ENCODE results near the gene ZNF226.
"Not testable (repeated sequence)": the region's sequence is repeated elsewhere in the genome, so short reads cannot be mapped to it uniquely, and the experiment has no call there.

Gene ZNF226

DNA sequence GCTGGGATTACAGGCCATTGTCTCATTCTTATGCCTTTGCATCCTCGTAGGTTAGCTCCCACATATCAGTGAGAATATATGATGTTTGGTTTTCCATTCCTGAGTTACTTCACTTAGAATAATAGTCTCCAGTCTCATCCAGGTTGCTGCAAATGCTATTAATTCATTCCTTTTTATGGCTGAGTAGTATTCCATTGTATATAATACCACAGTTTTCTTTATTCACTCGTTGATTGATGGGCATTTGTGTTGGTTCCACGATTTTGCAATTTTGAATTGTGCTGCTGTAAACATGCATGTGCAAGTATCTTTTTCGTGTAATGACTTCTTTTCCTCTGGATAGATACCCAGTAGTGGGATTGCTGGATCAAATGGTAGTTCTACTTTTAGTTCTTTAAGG lies 43.7 kb upstream of the ZNF226 start:
- peak; percentile 85 for TF ChIP-seq ZNF146 (tag by site-specific recombination; IDR thresholded peaks at IDR 0.05)
- TF ChIP-seq ZNF580 (tag by site-specific recombination; IDR thresholded peaks at IDR 0.05) = 0 out of 2 replicates have a peak, but pooled peaks have one; percentile 11
- H3K27ac ChIP-seq (ENCODE audit: extremely low read depth, low read depth, low read length); CTCF ChIA-PET; H3K4me3 ChIP-seq (ENCODE audit: low read depth, low read length); H3K4me1 ChIP-seq (ENCODE audit: control insufficient read depth, insufficient read depth, low read length); H3K9me3 ChIP-seq (ENCODE audit: control insufficient read depth, insufficient read depth, low read depth, low read length); POLR2A ChIA-PET: not testable (repeated sequence)
- H3K36me3 ChIP-seq (ENCODE audit: control insufficient read depth in 2 of 2, insufficient read depth in 1 of 2, low read length in 2 of 2) = peaks cover 75 to 100% of the 10 kb centered on the region in 2 experiments

DNA sequence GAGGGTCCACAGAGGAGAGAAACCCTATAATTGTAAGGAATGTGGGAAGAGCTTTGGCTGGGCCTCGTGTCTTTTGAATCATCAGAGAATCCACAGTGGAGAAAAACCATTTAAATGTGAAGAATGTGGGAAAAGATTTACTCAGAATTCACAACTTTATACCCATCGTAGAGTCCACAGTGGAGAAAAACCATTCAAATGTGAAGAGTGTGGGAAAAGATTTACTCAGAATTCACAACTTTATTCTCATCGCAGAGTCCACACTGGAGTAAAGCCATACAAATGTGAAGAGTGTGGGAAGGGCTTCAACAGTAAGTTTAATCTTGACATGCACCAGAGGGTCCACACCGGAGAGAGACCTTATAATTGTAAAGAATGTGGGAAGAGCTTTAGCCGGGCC lies 32.9 kb upstream of the ZNF226 start:
- no peak for TF ChIP-seq PRDM1 (tag by site-specific recombination; IDR thresholded peaks at IDR 0.05)
- TF ChIP-seq SETDB1 (IDR thresholded peaks at IDR 0.05; ENCODE audit: insufficient read length, low read length) = peak; percentile 37
- 0 out of 2 replicates have a peak, but pooled peaks have one; percentile 1 for TF ChIP-seq KLF9 (tag by site-specific recombination; IDR thresholded peaks at IDR 0.05; ENCODE audit: low read depth)
- no peak overlapping the region for H3K4me3 ChIP-seq (ENCODE audit: low read depth, low read length)
- CTCF ChIA-PET = interaction anchor here (0.5 to 0.7 kb wide), 2 partner anchors 10 to 230 kb away, joined by 3 read pairs; no protein-coding TSS in a partner anchor
- no peak overlapping the region for H3K27ac ChIP-seq (ENCODE audit: extremely low read depth, low read depth, low read length)
- H3K36me3 ChIP-seq (ENCODE audit: control insufficient read depth in 2 of 2, insufficient read depth in 1 of 2, low read length in 2 of 2) = peaks cover 51 to 68% of the 10 kb centered on the region in 2 experiments
- peaks cover 23% of the 10 kb centered on the region for H3K9me3 ChIP-seq (ENCODE audit: control insufficient read depth, insufficient read depth, low read depth, low read length)
- POLR2A ChIA-PET = no interaction called here
- H3K4me1 ChIP-seq (ENCODE audit: control insufficient read depth, insufficient read depth, low read length) = no peaks in the 10 kb centered on the region

GRCh38 chr19:44141191-44142058 lies 23.5 kb upstream of the ZNF226 start, which contains the start of gene ZNF234:
Gene ZNF234, plus strand, starts transcription at chr19:44141554. Its CDS starts 3,079 bp downstream, at chr19:44144633.
- H3K4me3 ChIP-seq (ENCODE audit: low read depth, low read length) = peak within 1 kb of the TSS; percentile 56
- ChIA-PET CTCF (interaction anchor here (0.5 to 0.9 kb wide), 3 partner anchors 10 to 189 kb away, joined by 3 read pairs; no protein-coding TSS in a partner anchor), POLR2A (interaction anchor here (0.9 to 2.2 kb wide), 3 partner anchors 23 to 473 kb away, joined by 3 to 14 read pairs (median 3); partner anchors contain the start of genes ZNF226 and ZNF45)
- peak within 1 kb of the TSS; percentile 71 for H3K27ac ChIP-seq (ENCODE audit: extremely low read depth, low read depth, low read length)
- no peaks in the 10 kb centered on the region for H3K9me3 ChIP-seq (ENCODE audit: control insufficient read depth, insufficient read depth, low read depth, low read length)
- peaks cover 24 to 46% of the 10 kb centered on the region in 2 experiments for H3K36me3 ChIP-seq (ENCODE audit: control insufficient read depth in 2 of 2, insufficient read depth in 1 of 2, low read length in 2 of 2)
- peaks cover 19% of the 10 kb centered on the region for H3K4me1 ChIP-seq (ENCODE audit: control insufficient read depth, insufficient read depth, low read length)
- TF ChIP-seq, protein P1, sequence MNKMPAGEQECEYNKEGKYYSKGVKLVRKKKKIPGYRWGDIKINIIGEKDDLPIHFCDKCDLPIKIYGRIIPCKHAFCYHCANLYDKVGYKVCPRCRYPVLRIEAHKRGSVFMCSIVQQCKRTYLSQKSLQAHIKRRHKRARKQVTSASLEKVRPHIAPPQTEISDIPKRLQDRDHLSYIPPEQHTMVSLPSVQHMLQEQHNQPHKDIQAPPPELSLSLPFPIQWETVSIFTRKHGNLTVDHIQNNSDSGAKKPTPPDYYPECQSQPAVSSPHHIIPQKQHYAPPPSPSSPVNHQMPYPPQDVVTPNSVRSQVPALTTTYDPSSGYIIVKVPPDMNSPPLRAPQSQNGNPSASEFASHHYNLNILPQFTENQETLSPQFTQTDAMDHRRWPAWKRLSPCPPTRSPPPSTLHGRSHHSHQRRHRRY (tag by site-specific recombination; IDR thresholded peaks at IDR 0.05) = 0 out of 2 replicates have a peak, but pooled peaks have one; percentile 75
- TF ChIP-seq TCF7L2 (IDR thresholded peaks at IDR 0.05; ENCODE audit: borderline replicate concordance, low read depth, low read length) (no peak), HOXD13 (CRISPR knock-in tag; IDR thresholded peaks at IDR 0.05; ENCODE audit: borderline replicate concordance) (no peak), ZNF155 (tag by site-specific recombination; IDR thresholded peaks at IDR 0.05) (no peak), ZNF518A (tag by site-specific recombination; conservative IDR thresholded peaks at IDR 0.05; ENCODE audit: low read depth) (peak; percentile 77), ZEB2 (tag by site-specific recombination; IDR thresholded peaks at IDR 0.05) (peak; percentile 86; the same call in 1 of the 2 replicates), ZSCAN30 (tag by site-specific recombination; IDR thresholded peaks at IDR 0.05) (peak; percentile 92), ZNF473 (tag by site-specific recombination; IDR thresholded peaks at IDR 0.05) (no peak), ZNF112 (tag by site-specific recombination; IDR thresholded peaks at IDR 0.05) (no peak), ZNF561 (tag by site-specific recombination; IDR thresholded peaks at IDR 0.05; ENCODE audit: borderline replicate concordance) (peak; percentile 18; the same call in 1 of the 2 replicates), ZNF510 (tag by site-specific recombination; IDR thresholded peaks at IDR 0.05; ENCODE audit: insufficient replicate concordance) (no peak), ZNF350 (tag by site-specific recombination; IDR thresholded peaks at IDR 0.05) (no peak), REST (tag by site-specific recombination; IDR thresholded peaks at IDR 0.05) (no peak; the same call in 1 of the 2 replicates), ZNF138 (tag by site-specific recombination; IDR thresholded peaks at IDR 0.05; ENCODE audit: borderline replicate concordance) (no peak)

Measured in HEK293 (cell line).